Memory B cell (primary cell): ENCODE results near the gene HAGHL.

Source experiments
- ATAC-seq: fragments of 150-1000 bp; cut with Tn5 transposase; 2 replicates; pipeline ENCODE4 v1.10.0; 2021; ENCODE audit warnings: low read depth, mild to moderate bottlenecking, moderate library complexity
- DNase-seq, 2 donors: peaks; one replicate each; pipeline ENCODE4 v3.0.0; 2022; ENCODE audit warnings: low spot score in 2 of 2
- H3K27ac Mint-ChIP-seq: one replicate; pipeline ENCODE4 v1.8.0; 2022; ENCODE audit warnings: mild to moderate bottlenecking, moderate library complexity, mixed read lengths
- H3K27me3 Mint-ChIP-seq: one replicate; pipeline ENCODE4 v1.8.0; 2022; ENCODE audit warnings: mixed read lengths
- H3K36me3 Mint-ChIP-seq: one replicate; pipeline ENCODE4 v1.8.0; 2022; ENCODE audit warnings: mild to moderate bottlenecking, mixed read lengths
- H3K4me1 Mint-ChIP-seq: one replicate; pipeline ENCODE4 v1.8.0; 2022; ENCODE audit warnings: mixed read lengths
- H3K4me3 Mint-ChIP-seq: one replicate; pipeline ENCODE4 v1.8.0; 2022; ENCODE audit warnings: mild to moderate bottlenecking, moderate library complexity, mixed read lengths
- H3K9me3 Mint-ChIP-seq: one replicate; pipeline ENCODE4 v1.8.0; 2022; ENCODE audit warnings: mixed read lengths

The HAGHL gene

DNA sequence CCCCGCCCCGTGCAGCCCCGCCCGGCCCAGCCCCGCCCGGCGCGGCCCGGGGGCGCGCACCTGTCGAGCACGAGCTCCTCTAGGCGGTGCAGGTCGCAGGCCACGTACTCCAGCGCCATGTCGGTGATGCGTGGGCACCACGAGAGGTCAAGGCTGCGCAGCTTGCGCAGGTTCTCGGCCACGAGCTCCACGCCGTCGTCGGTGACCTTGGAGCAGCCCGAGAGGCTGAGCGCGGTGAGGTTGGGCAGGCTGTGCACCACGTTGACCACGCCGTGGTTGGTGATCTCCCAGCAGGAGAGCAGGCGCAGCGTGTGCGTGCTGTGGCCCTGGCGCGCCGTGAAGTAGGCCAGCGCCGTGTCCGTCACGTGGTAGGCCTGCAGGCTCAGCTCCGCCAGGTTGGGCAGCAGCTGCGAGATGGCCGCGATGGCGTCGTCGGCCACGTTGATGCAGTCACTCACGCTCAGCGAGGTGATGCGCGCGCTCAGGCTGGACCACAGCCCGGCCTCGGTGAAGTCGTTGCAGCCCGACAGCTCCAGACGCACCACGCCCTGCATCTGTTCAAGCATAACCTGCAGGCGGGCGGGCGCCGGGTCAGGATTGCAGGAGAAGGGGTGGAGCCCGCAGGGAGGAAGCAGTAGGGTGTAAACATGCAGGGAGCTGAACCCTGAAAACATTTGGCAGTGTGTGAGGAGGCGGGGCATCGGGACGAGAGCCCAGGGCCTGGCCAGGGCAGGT, 31.4 kb upstream of the HAGHL start:
- peak overlapping the region; percentile 78 for H3K4me3 Mint-ChIP-seq
- H3K27ac Mint-ChIP-seq = no peak overlapping the region
- DNase-seq (no peak), ATAC-seq (peak; percentile 72)
- peaks cover 18% of the 10 kb centered on the region for H3K4me1 Mint-ChIP-seq
- no peaks in the 10 kb centered on the region for H3K9me3 Mint-ChIP-seq
- no peaks in the 10 kb centered on the region for H3K36me3 Mint-ChIP-seq
- peaks cover 6% of the 10 kb centered on the region for H3K27me3 Mint-ChIP-seq

DNA sequence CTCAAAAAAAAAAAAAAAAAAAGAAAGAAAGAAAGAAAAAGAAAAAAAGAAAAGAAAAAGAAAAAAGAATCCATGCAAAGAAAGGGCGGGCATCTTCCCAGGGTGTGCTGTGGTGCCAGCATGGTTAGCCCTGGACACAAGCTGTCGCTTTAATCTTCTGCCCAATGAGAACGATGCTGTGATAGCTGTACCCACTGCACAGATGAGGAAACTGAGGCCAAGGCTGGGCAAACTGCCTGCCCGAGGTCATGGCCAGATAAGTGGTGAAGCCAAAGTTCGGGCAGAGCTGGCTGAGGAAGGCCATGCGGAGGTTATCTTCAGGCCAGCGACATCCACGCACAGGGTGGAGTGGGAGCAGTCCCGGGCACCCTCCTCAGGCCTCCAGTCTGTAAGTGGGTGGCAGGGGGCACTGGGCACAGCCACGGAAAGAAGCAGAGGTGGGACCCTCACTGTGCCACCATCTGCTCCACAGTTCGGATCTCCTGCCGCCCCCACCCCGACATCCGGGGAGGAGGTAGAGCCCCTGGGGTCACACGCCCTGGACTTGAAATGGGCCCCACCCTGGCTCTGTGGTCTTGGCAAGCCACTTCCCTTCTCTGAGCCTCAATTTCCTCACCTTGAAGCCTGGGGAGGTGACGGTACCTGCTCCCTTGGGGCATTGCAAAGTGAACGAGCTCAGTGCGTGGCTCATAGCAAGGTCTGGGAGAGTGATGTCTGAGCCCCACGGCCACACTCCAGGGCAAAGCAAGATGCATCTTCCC, 27.8 kb upstream of the HAGHL start:
- peak overlapping the region; percentile 11 for H3K4me3 Mint-ChIP-seq
- H3K27ac Mint-ChIP-seq = no peak overlapping the region
- ATAC-seq (no peak), DNase-seq (no peak)
- no peaks in the 10 kb centered on the region for H3K36me3 Mint-ChIP-seq
- H3K4me1 Mint-ChIP-seq = peaks cover 10% of the 10 kb centered on the region
- H3K27me3 Mint-ChIP-seq = peaks cover 16% of the 10 kb centered on the region
- no peaks in the 10 kb centered on the region for H3K9me3 Mint-ChIP-seq

DNA sequence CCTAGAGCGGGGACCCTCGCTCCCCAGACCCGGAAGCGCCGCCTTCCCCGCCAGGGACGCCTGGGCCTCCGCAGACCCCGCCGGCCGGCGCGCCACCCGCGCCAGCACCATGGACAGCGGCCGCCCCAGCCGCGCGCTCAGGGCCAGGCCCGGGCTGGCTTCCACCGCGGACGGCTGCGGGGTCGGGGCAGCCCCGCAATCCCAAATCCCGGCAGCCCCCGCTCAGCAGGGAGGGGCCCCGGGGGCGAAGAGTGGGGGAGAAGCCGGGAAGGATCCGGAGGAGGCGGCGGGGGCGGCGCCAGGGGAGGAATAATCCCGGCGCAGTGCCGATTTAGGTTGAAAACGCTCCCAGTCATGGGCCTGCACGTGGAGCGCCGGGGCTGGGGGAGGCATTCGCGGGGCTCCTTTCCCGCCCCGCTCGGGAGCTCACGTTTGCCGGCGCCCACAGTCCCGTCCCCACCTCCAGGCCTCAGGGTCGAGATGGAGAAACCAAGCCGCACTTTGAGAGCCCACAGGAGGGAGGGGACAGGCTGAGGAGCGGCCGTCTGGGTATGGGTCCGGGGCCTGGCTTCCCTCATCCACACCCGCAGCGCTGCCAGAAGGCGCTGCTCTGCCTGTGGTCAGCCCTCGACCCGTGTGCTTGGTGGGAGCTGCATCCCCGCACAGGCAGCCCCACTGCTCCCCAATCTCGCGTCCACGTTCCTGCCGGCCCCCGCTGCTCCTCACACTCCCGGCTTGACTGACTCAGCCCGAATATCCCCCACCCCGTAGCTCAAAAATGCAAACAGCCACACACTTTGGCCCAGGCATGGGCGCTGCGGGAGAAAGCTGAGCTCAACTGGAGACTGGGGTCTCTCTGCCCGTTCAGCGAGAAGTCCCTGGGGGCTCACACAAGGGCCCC, 26.0 kb upstream of the HAGHL start:
- Mint-ChIP-seq H3K27ac (no peak overlapping the region), H3K4me3 (no peak overlapping the region), H3K36me3 (no peaks in the 10 kb centered on the region), H3K4me1 (peaks cover under 1% of the 10 kb centered on the region), H3K9me3 (no peaks in the 10 kb centered on the region), H3K27me3 (peaks cover 18% of the 10 kb centered on the region)
- ATAC-seq = peak; percentile 64
- DNase-seq = no peak

DNA sequence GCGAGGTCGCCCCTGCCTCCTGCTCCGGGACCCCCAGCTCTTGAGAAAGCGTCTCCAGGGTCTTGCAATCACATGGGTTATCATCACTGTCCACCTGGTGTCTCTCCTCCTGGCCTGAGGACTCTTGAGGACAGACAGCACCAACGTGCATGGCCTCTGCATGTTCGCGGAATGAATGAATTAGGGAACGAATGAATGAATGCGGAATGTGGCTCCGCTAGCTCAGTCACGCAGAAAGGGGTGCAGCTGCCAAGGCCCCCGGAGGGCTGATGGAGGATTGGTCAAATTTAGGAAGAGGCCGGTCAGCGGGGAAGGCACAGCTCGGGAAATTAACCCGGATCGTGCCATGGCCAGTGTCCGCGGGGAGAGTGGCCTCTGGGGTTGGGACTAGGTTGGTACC, 24.6 kb upstream of the HAGHL start:
- ATAC-seq (no peak), DNase-seq (no peak)
- Mint-ChIP-seq H3K4me3 (no peak overlapping the region), H3K9me3 (no peaks in the 10 kb centered on the region), H3K27me3 (peaks cover 16% of the 10 kb centered on the region), H3K4me1 (peaks cover 3% of the 10 kb centered on the region), H3K36me3 (no peaks in the 10 kb centered on the region), H3K27ac (no peak overlapping the region)

DNA sequence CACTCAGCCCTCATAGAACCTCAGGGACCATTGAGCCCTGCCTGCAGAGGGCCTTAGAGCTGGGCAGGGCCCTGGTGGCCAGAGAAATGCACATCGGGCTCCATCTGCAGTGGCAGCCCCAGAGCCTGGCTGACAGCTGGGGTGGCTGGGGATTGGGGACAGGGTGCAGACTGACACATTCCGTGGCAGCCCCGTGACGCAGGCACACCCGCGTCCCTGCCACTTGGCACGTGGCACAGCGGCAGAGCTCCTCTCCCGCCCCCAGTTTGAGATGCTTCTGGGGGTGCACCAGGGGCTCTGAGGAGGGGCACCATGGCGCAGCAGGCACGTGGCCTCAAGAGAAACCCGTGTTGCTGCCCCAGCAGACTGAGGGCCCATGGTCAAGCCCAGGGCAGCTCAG, 23.5 kb upstream of the HAGHL start:
- Mint-ChIP-seq H3K27me3 (peaks cover 24% of the 10 kb centered on the region), H3K36me3 (no peaks in the 10 kb centered on the region), H3K27ac (no peak overlapping the region), H3K4me3 (no peak overlapping the region), H3K4me1 (peaks cover 3% of the 10 kb centered on the region), H3K9me3 (no peaks in the 10 kb centered on the region)
- DNase-seq (no peak), ATAC-seq (no peak)

DNA sequence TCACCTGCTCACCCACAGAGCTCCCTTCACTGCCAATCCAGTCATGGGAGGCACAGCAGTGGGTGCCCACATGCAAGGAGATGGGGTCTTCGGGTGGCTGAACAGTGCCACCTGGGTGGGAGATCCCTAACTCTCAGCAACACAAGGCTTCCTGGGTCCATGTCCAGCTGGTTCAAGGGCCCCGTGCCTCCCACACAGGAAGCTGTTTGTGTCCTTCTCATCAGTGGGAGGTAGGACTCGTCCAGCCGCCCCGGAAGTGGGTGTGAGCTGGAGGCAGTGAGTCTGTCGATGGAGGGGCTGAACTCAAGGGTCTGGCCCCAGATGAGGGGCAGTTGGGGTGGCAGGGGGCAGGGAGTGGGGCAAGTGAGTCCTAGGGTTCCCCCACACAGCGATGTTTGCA, 22.9 kb upstream of the HAGHL start:
- H3K36me3 Mint-ChIP-seq = no peaks in the 10 kb centered on the region
- ATAC-seq (no peak), DNase-seq (no peak)
- H3K9me3 Mint-ChIP-seq = no peaks in the 10 kb centered on the region
- H3K27me3 Mint-ChIP-seq = peaks cover 25% of the 10 kb centered on the region
- no peak overlapping the region for H3K4me3 Mint-ChIP-seq
- no peak overlapping the region for H3K27ac Mint-ChIP-seq
- peaks cover 3% of the 10 kb centered on the region for H3K4me1 Mint-ChIP-seq

DNA sequence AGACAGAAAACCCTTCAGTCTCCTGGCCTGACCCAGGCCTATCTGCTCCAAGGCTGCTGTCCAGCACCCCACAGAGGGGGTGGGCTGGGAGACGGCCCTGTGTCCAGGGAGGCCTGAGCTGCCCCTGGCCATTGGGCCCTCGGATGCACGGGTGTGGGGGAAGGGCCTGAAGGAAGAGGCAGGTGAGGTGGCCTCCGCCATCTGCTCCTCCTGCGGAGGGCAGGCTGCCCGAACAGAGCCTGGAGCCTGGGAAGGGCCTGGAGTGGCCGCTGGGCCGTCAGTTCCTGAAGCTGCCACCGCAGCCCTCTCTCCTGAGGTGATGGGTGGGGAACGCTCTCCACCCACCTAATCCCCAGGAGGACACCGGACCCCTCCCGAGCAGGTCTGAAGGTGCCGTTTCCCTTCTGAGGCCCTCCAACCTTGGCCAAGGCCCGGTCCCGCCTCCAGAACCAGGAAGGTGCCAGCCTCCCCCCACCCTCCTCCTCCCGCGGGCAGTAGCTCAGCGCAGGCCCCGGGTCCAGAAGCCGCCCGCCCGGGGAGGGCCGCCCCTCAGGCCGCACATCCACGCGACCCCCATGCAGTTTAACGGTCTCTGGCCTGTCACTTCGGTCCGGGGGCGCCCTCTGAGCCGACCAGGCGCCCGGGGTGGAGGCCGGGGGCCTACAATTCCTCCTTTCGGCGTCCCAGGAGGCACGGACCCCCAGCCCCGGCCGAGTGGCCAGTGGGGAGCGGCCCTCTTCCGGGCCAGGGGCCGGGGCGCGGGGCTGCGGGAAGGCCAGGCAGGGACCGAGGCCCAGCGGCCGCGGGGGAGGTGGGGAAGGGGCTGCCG, 22.1 kb upstream of the HAGHL start:
- H3K27me3 Mint-ChIP-seq = peaks cover 30% of the 10 kb centered on the region
- no peak for DNase-seq
- ATAC-seq = no peak
- H3K4me1 Mint-ChIP-seq = peaks cover 3% of the 10 kb centered on the region
- no peak overlapping the region for H3K27ac Mint-ChIP-seq
- H3K9me3 Mint-ChIP-seq = no peaks in the 10 kb centered on the region
- H3K36me3 Mint-ChIP-seq = no peaks in the 10 kb centered on the region
- no peak overlapping the region for H3K4me3 Mint-ChIP-seq

DNA sequence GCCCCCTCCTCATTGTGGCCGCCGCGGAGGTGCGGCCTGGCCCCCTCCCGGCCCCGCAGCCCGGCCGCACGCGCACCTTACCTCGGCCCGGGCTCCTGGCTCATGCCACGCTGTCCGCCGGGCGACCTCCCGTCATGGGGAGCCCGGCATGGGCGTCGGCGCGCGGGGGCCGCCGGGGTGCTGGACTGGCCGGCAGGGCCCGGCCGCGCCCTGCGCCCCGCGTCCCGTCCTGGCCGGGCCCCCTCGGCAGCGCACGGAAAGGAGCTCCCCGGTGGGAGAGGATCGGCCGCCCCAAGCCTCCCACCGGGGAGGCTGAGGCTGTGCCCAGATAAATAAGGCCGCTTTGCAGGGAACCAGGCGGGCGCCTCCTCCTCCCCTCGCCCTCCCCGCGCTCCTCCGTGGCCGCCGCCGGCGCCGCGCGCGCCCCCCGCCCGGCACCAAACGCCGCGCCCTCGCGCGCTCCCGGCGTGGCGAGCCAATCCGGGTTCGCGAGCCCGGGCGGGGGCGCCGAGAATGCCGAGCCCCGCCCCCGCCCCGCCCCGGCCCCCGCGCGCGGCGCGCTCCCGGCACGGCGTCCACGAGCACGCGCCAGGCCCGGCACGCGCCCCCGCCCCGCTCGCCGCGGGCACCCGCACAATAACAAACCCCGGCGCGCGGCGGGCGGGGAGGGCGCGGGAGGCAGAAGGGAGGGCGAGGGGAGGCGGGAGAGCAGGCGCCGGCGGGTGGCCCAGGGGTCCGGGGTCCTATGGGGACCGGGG, 21.3 kb upstream of the HAGHL start, which contains the start of gene FBXL16:
Gene FBXL16 (minus strand): TSS at position 371 of the 758 bp plus-strand sequence. CDS start 8,396 bp downstream, outside the sequence.
- no peaks in the 10 kb centered on the region for H3K9me3 Mint-ChIP-seq
- ATAC-seq (peak; percentile 15), DNase-seq (no peak)
- H3K36me3 Mint-ChIP-seq = no peaks in the 10 kb centered on the region
- peaks cover 32% of the 10 kb centered on the region for H3K27me3 Mint-ChIP-seq
- H3K27ac Mint-ChIP-seq = no peak within 1 kb of the TSS
- H3K4me3 Mint-ChIP-seq = no peak within 1 kb of the TSS
- H3K4me1 Mint-ChIP-seq = peaks cover 3% of the 10 kb centered on the region

DNA sequence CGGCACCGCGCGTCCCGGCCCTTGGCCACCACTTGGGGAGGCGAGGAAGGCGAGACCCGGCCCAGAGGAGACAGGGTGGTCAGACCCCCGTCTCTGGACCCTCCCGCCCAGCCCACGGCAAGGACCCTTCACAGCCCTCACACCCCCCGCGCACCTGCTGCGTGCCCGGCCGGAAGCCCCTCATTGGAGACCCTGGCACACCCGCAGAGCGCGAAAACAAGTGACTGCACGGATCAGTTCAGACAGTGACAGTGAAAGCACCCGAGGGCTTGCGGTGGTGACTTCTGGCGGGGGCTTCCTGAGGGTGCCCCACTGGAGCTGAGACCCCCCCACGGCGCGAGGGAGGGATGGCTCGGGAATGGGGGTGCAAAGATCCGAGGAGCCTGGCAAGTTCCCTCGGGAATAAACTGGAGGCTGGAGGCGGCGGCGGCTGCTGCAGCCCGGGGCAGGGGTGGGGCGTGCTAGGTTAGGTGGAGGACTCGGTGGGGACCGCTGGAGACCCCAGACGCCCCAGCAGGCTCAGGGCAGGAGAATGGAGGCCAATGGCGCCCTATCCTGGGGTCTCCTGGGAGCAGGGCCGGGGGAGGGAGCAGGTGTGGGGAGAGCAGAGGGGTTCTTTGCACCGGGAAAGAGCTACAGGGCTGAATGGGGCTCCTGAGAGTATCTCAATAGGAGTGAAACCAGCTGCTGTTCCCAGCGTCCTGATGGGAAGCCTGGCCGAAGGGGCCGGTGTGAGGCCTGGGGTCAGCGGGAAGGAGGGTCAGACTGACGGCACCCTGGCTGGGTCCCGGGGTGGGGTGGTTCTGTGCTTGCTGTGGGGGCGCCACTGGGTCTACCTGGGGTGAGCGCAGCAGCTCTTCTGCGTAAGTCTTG, 20.5 kb upstream of the HAGHL start:
- Mint-ChIP-seq H3K9me3 (no peaks in the 10 kb centered on the region), H3K4me3 (no peak overlapping the region), H3K27me3 (peaks cover 32% of the 10 kb centered on the region), H3K27ac (no peak overlapping the region), H3K4me1 (peaks cover 3% of the 10 kb centered on the region), H3K36me3 (no peaks in the 10 kb centered on the region)
- ATAC-seq (no peak), DNase-seq (no peak)

DNA sequence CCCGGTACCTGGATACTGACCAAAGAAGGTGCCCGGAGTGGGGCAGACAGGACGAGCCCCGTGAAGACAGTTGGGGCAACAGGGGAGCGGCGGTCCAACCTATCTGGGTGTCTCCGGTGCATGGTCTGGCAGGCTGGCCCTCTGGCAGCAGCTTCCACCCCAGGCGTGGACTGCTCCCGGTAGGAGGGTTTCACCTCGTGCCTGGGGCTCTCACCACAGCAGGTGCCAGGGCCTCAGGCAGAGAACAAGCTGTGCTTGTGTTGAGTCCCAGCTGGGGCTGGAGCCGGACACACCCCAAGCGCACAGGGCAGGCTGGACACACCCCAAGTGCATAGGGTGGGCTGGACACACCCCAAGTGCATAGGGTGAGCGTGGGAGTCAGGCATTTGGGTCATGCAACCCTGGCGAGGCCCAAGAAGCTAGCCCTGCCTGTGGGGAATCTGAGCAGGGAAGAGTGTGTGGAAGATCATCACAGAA, 19.8 kb upstream of the HAGHL start:
- Mint-ChIP-seq H3K4me3 (no peak overlapping the region), H3K4me1 (peaks cover 3% of the 10 kb centered on the region), H3K36me3 (no peaks in the 10 kb centered on the region), H3K9me3 (no peaks in the 10 kb centered on the region), H3K27ac (no peak overlapping the region), H3K27me3 (peaks cover 28% of the 10 kb centered on the region)
- no peak for ATAC-seq
- no peak for DNase-seq

DNA sequence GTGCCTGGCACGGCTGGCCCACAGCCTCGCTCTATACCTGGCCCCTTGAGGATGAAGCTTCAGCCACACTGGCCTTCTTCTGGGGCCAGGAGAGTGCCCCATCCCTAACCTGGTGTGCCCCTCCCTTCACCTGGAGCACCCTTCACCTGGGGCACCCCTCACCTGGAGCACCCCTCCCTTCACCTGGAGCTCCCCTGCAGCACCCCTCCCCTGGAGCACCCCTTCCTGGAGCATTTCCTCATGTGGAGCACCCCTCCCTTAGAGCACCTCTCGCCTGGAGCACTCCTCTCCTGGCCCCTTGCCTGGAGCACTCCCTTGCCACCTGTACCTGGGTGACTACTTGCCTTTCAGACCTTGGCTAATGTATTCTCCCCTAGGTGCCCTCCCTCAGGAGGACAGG, 18.9 kb upstream of the HAGHL start:
- Mint-ChIP-seq H3K27me3 (peaks cover 22% of the 10 kb centered on the region), H3K4me1 (peaks cover 3% of the 10 kb centered on the region), H3K4me3 (no peak overlapping the region), H3K9me3 (no peaks in the 10 kb centered on the region), H3K36me3 (no peaks in the 10 kb centered on the region), H3K27ac (no peak overlapping the region)
- ATAC-seq (no peak), DNase-seq (no peak)

DNA sequence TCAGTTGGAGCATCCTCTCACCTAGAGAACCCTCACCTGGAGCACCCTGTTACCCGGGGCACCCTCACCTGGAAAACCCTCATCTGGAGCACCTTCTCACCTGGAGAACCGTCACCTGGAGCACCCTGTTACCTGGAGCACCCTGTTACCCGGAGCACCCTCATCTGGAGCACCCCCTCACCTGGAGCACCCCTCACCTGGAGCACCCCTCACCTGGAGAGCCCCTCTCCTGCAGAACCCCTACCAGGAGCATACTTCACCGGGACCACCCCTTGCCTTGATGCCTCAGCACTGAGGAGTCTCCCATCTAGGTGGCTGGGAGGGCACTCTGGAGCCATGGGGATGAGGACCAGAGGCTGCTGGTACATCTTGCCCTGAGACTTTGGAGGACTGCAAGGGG, 17.9 kb upstream of the HAGHL start:
- no peak for DNase-seq
- H3K36me3 Mint-ChIP-seq = no peaks in the 10 kb centered on the region
- H3K4me1 Mint-ChIP-seq = peaks cover 3% of the 10 kb centered on the region
- H3K27ac Mint-ChIP-seq = no peak overlapping the region
- H3K4me3 Mint-ChIP-seq = no peak overlapping the region
- no peak for ATAC-seq
- peaks cover 19% of the 10 kb centered on the region for H3K27me3 Mint-ChIP-seq
- no peaks in the 10 kb centered on the region for H3K9me3 Mint-ChIP-seq
